ENCODE data around the gene CPXM1. TPM values are rescaled to one million over a fixed set of nuclear protein-coding genes. Genes with fewer than 3 reads are reported as not detected.

CPXM1 gene
- 100 to 1,000 TPM in 1 of 2 donors, 10 to 100 TPM in 1; 80.1 to 106 TPM for total RNA-seq
- polyA plus RNA-seq (2013, experiment 1 of 2): 174 TPM
- polyA plus RNA-seq (2013, experiment 2 of 2): 158 TPM
- long read RNA-seq, experiment 1, transcript CPXM1-201 (14 exons, 2,391 nt): major isoform, 18 of 69 reads
- long read RNA-seq, experiment 1, partial matches to known transcripts: 25 of 69 reads
- long read RNA-seq, experiment 1, other reads (novel, unspliced or antisense): 26 of 69 reads
- long read RNA-seq, experiment 2, transcript CPXM1-201 (14 exons, 2,391 nt): major isoform, 228 of 301 reads
- long read RNA-seq, experiment 2, partial matches to known transcripts: 11 of 301 reads
- long read RNA-seq, experiment 2, other reads (novel, unspliced or antisense): 62 of 301 reads
- long read RNA-seq, experiment 3, transcript CPXM1-201 (14 exons, 2,391 nt): major isoform, 408 of 553 reads
- long read RNA-seq, experiment 3, partial matches to known transcripts: 26 of 553 reads
- long read RNA-seq, experiment 3, other reads (novel, unspliced or antisense): 119 of 553 reads
- long read RNA-seq, experiment 4, partial matches to known transcripts: 1 of 2 reads
- long read RNA-seq, experiment 4, other reads (novel, unspliced or antisense): 1 of 2 reads

DNA sequence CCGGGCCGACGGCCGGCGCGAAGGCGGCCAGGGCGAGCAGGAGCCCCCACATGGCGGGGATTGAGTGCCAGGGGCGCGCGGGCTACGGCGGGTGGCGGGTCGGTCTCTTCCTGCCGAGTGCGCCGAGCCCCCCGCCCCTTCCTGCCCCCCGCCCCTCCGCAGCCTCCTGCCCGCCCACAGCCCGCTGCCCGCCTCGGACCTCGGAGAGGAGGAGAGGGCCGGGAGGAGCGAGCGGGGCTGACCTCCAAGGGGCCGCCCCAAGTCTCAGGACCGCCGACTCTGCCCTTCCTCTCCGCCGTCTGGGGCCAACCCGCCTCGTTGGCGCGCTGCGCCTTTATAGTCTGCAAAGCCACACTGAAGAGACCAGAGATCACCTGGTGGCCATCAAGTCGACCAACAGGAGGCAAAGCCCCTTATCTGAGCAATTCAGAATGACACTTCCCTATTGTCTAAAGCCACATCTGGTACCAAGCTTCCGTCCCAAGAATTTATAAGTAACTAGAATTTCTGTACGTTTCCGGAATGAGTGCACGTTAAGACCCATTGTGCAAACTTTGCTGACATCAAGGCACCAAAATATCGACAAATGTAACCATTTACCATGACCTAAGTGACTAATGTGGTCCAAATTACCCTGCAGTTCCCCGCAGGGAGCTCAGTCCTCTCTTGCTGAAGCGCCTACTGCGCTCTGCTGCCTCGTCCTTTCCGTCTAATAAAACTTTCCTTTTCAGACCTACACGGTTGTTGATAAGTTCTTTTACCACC, at the start of gene CPXM1:
Gene CPXM1 (minus strand): TSS at position 107 of the 765 bp plus-strand sequence. CDS start 55 bp downstream, at position 52.
- Mint-ChIP-seq H3K36me3 (ENCODE audit: low read depth) (peaks cover 29% of the 10 kb centered on the region), H3K27me3 (ENCODE audit: insufficient read depth) (peaks cover 44% of the 10 kb centered on the region), H3K9me3 (no peaks in the 10 kb centered on the region), H3K4me1 (peaks cover 18% of the 10 kb centered on the region), H3K27ac (peak within 1 kb of the TSS; percentile 75), H3K4me3 (peak within 1 kb of the TSS; percentile 84)
- Histone ChIP-seq H3K27me3 (ENCODE audit: control insufficient read depth, insufficient read depth, low read length, poor library complexity, severe bottlenecking) (peaks cover 47% of the 10 kb centered on the region), H3K27ac (ENCODE audit: low read depth, low read length) (peak within 1 kb of the TSS; percentile 83), H3K4me3 (ENCODE audit: low read length) (peak within 1 kb of the TSS; percentile 81), H3K36me3 (ENCODE audit: control insufficient read depth, insufficient read depth, low read length) (peaks cover 18% of the 10 kb centered on the region), H3K9me3 (ENCODE audit: control insufficient read depth, low read length) (no peaks in the 10 kb centered on the region), H3K9ac (ENCODE audit: extremely low read depth, low read length, poor library complexity, severe bottlenecking) (peak within 1 kb of the TSS; percentile 39), H3K4me1 (ENCODE audit: control insufficient read depth, insufficient read depth, low read length) (no peaks in the 10 kb centered on the region)
- 1 to 2% methylated on average over 25 to 51 of the region's 52 CpGs for WGBS, 2 experiments (ENCODE audit: insufficient coverage in 1 of 2, insufficient read length in 1 of 2)
- peak; percentile 93 for DNase-seq
- TF ChIP-seq, protein P1, sequence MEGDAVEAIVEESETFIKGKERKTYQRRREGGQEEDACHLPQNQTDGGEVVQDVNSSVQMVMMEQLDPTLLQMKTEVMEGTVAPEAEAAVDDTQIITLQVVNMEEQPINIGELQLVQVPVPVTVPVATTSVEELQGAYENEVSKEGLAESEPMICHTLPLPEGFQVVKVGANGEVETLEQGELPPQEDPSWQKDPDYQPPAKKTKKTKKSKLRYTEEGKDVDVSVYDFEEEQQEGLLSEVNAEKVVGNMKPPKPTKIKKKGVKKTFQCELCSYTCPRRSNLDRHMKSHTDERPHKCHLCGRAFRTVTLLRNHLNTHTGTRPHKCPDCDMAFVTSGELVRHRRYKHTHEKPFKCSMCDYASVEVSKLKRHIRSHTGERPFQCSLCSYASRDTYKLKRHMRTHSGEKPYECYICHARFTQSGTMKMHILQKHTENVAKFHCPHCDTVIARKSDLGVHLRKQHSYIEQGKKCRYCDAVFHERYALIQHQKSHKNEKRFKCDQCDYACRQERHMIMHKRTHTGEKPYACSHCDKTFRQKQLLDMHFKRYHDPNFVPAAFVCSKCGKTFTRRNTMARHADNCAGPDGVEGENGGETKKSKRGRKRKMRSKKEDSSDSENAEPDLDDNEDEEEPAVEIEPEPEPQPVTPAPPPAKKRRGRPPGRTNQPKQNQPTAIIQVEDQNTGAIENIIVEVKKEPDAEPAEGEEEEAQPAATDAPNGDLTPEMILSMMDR (conservative IDR thresholded peaks at IDR 0.05): peak; percentile 71

GRCh38 chr20:2849529-2849928, 49.1 kb upstream of the CPXM1 start:
- peaks cover 3% of the 10 kb centered on the region for H3K36me3 Mint-ChIP-seq (ENCODE audit: low read depth)
- no peak overlapping the region for H3K27ac Mint-ChIP-seq

DNA sequence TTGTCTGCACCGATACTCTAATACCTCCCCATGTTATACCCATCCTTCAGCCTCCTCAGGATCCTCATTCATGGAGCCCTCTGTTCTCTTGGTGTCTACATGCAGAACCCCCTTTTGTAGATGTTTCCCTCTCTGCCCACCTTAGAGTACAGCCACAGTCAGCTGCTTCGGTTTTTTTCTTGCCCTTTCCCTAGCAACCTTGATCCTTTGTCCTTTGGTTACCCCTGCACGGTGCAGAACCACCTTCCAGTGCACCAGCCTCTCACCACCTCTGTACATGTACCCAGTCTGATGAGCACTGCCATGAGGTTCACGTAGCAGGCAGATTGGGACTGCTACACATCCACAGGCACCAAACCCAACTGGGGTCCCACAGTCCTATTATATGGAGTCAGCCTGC, 47.4 kb upstream of the CPXM1 start:
- Mint-ChIP-seq H3K36me3 (ENCODE audit: low read depth) (peaks cover 5% of the 10 kb centered on the region), H3K27ac (no peak overlapping the region), H3K27me3 (ENCODE audit: insufficient read depth) (no peaks in the 10 kb centered on the region), H3K4me3 (no peak overlapping the region), H3K9me3 (no peaks in the 10 kb centered on the region), H3K4me1 (peaks cover 5% of the 10 kb centered on the region)
- H3K4me1 ChIP-seq (ENCODE audit: control insufficient read depth, insufficient read depth, low read length): no peaks in the 10 kb centered on the region
- no peaks in the 10 kb centered on the region for H3K9me3 ChIP-seq (ENCODE audit: control insufficient read depth, low read length)
- no peak overlapping the region for H3K9ac ChIP-seq (ENCODE audit: extremely low read depth, low read length, poor library complexity, severe bottlenecking)
- TF ChIP-seq, protein P1 (conservative IDR thresholded peaks at IDR 0.05): no peak
- no peaks in the 10 kb centered on the region for H3K27me3 ChIP-seq (ENCODE audit: control insufficient read depth, insufficient read depth, low read length, poor library complexity, severe bottlenecking)
- no peak overlapping the region for H3K27ac ChIP-seq (ENCODE audit: low read depth, low read length)
- 94 to 96% methylated on average over 4 of the region's 4 CpGs for WGBS, 2 experiments (ENCODE audit: insufficient coverage in 1 of 2, insufficient read length in 1 of 2)
- H3K4me3 ChIP-seq (ENCODE audit: low read length): no peak overlapping the region
- H3K36me3 ChIP-seq (ENCODE audit: control insufficient read depth, insufficient read depth, low read length): no peaks in the 10 kb centered on the region
- DNase-seq: no peak

More at GRCh38 chr20:2849529-2849928, 49.1 kb upstream of the CPXM1 start:
- H3K36me3 ChIP-seq (ENCODE audit: control insufficient read depth, insufficient read depth, low read length): no peaks in the 10 kb centered on the region
- Mint-ChIP-seq H3K4me1 (peaks cover 5% of the 10 kb centered on the region), H3K4me3 (no peak overlapping the region), H3K27me3 (ENCODE audit: insufficient read depth) (no peaks in the 10 kb centered on the region), H3K9me3 (no peaks in the 10 kb centered on the region)
- H3K9ac ChIP-seq (ENCODE audit: extremely low read depth, low read length, poor library complexity, severe bottlenecking): no peak overlapping the region
- DNase-seq: no peak
- no peak overlapping the region for H3K4me3 ChIP-seq (ENCODE audit: low read length)
- H3K9me3 ChIP-seq (ENCODE audit: control insufficient read depth, low read length): no peaks in the 10 kb centered on the region
- 94 to 100% methylated on average over 1 to 4 of the region's 4 CpGs for WGBS, 2 experiments (ENCODE audit: insufficient coverage in 1 of 2, insufficient read length in 1 of 2)
- TF ChIP-seq, protein P1 (conservative IDR thresholded peaks at IDR 0.05): no peak
- no peaks in the 10 kb centered on the region for H3K27me3 ChIP-seq (ENCODE audit: control insufficient read depth, insufficient read depth, low read length, poor library complexity, severe bottlenecking)
- H3K4me1 ChIP-seq (ENCODE audit: control insufficient read depth, insufficient read depth, low read length): no peaks in the 10 kb centered on the region
- no peak overlapping the region for H3K27ac ChIP-seq (ENCODE audit: low read depth, low read length)

All from endodermal cell (in vitro differentiated cells).